ENCODE measurements around the gene MYL11. TPM values are rescaled to one million over a fixed set of nuclear protein-coding genes. Genes with fewer than 3 reads are reported as not detected.

Gene MYL11
- total RNA-seq, 1 donor from 2014 or later = 2.9 TPM

DNA sequence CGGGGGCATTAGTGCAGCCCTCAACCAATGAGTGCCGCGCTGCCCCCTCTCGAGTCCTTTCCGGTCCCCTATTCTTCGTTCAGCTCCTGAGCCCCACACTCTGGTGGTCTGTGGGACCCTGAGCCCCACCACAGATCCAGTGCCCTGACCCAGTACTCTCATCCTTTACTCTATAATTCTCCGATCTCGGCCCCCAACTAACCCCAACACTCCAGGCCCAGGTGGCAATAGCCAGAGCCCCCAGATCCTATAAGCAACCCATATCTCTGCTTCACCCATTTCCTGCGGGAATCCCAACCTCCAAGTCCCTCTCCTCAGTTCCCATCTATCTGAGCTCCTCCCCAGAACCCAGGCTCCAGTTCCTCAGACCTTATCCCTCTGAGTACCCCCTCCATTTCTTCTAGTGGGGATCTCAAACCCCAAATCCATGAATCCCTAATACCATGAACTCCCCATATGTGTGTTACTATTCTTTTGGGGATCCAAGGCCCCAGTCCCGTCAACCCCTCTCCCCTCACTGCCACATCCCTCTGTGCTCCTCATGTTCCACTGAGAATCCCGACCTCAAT is 3.3 kb upstream of the MYL11 start:
- no peak for DNase-seq (ENCODE audit: low spot score)

DNA sequence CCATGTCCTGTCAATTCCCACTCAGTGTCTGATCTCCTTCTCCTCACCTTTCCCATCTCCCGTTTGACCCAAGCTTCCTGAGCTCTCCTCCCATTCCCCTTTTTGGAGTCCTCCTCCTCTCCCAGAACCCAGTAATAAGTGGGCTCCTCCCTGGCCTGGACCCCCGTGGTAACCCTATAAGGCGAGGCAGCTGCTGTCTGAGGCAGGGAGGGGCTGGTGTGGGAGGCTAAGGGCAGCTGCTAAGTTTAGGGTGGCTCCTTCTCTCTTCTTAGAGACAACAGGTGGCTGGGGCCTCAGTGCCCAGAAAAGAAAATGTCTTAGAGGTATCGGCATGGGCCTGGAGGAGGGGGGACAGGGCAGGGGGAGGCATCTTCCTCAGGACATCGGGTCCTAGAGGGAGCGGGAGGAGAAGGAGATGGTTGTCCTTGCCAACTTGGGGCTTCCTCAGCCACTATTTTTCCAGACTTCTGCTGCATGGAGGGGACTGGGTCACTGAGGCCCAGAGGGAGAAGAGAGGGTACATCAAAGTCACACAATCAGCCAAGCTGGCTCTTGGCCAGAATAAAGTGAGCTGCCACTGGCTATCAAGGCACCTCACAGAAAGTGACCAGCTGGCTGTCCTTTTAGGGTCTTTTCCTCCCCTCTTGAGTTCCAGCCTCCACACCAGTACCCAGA is 2.4 kb upstream of the MYL11 start:
- DNase-seq (ENCODE audit: low spot score) = no peak

DNA sequence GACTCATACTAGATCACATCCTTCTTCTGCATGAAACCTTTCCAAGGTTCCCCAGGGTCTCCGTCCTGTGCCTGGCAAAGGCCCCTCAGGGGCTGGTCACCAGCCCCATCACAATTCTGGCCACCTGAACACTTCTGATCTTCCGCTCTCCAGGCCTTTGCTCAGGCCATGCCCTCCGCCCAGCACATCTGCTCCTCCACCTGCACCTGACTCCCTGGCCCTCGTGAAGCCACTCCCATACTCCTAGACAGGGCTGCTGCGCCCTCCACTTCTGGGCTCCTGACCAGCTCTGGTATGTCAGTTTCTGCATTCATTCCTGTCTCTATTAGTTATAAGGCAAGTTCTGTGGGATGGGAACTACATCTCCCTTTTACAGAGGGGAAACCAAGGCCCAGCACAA is 1.9 kb upstream of the MYL11 start:
- DNase-seq (ENCODE audit: low spot score) = no peak

DNA sequence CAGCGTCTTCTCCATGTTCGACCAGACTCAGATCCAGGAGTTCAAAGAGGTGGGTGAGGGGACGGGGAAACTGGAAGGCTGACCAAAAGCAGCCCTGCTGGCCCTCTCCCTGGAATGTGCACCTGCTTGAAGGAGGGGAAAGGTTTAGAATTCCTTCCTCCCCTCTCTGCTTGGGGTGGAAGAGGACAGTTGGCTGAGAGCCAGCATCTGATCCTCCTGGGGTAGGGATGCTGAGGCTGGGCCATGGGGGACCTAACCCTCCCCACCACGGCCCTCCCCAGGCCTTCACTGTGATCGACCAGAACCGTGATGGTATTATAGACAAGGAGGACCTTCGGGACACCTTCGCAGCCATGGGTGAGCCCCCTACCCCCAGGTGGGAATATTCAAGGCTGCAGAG is 1.3 kb downstream of the MYL11 start:
- DNase-seq (ENCODE audit: low spot score) = no peak

DNA sequence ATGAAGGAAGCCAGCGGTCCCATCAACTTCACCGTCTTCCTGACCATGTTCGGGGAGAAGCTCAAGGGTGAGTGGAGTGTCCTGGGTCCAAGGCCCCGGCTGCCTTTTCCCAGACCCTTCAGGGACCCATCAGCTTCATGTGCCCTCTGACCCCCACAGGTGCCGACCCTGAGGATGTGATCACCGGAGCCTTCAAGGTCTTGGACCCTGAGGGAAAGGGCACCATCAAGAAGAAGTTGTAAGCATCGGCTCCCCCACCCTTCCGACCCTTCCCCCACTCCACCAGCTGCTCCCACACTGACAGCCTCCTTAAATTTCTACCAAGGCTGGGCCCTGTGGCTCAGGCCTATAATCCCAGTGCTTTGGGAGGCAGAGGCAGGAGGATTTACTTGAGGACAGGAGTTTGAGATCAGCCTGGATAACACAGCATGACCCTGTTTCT is 1.9 kb downstream of the MYL11 start:
- DNase-seq (ENCODE audit: low spot score) = no peak

DNA sequence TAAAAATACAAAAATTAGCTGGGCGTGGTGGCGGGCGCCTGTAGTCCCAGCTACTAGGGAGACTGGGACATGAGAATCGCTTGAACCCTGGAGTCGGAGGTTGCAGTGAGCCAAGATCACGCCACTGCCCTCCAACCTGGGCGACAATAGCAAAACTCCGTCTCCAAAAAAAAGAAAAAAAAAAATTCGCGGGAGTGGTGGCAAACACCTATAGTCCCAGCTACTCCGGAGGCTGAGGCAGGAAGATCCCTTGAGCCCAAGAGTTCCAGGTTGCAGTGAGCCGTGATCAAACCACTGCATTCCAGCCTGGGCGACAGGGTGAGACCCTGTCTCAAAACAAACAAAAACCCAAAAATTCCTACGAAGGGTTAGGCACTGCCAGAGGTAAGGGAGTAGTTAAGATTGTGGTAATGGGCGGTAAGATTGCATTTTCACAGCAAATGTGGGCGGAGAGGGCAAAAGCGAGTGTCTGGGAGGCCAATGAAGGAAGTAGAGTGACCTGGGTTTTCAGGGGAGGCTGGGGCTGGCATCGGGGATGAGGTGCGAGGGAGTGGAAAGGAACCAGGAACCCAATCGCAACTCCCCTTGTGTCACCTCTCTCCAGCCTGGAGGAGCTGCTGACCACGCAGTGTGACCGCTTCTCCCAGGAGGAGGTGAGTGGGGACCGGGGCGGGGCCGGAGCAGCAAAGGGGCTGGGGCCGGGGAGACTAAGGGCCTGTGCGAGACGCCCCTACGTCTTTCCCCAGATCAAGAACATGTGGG is 2.6 kb downstream of the MYL11 start:
- DNase-seq (ENCODE audit: low spot score) = no peak

DNA sequence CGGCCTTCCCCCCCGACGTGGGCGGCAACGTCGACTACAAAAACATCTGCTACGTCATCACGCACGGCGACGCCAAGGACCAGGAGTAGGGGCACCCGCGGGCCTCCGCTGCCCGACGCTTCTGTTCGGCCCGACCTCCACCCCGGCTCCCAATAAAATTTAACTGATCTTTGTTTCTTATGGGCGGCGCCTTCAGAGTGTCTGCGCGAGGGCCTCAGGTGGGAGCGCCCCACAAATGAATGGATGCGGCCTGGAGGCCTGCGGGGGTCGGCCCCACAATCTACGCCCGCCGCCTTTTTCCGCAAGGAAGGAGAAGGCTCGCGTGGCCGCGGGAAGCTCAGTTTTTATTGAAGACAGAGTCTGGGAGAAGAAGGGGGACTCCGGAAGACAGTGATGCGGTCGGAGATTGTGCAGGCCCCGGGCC is 3.2 kb downstream of the MYL11 start:
- peak; percentile 95 for DNase-seq (ENCODE audit: low spot score)

DNA sequence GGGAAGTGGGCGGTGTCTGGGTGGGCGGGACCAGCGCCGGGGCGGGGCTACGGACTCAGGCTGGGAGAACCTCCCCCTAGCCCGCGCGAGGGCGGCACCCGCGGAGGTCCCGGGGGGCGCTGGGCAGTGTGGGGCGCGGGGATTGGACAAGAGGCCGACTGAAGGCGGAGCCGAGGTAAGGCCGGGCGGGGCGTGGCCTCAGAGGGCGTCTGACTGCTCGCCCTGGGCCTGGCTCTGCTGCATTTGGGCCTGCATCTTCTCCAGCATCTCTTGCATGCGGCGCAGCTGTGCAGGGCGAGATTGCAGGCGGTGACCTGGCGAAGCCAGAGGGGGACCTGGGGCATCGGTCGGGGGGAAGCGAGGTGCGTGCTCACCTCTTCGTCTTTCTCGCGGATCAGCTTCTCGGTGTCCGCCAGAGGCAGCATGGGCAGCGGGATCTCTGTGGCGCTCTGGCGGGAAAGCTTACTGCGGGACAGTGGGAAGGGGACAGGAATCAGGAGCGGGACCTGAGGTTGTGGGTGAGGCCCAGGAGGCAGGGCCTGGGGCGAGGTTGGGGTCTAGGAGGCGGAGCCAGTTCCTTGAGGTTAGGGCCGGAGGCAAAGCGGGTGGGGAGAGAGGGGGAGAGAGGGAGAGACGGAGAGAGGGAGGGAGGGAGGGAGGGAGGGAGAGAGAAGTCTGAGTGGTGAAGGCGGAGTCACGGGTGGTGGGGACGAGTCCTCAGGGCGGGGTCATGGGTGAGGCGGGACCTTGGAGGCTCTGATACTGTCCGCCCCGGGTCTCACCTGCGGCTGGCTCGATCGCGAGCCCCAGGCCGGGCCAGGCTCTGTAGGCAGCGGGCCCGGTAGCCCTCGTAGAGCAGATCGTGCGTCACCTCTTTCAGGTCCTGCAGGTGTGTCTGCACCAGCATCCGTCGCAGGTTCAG is 3.9 kb downstream of the MYL11 start:
- DNase-seq (ENCODE audit: low spot score) = peak; percentile 99

DNA sequence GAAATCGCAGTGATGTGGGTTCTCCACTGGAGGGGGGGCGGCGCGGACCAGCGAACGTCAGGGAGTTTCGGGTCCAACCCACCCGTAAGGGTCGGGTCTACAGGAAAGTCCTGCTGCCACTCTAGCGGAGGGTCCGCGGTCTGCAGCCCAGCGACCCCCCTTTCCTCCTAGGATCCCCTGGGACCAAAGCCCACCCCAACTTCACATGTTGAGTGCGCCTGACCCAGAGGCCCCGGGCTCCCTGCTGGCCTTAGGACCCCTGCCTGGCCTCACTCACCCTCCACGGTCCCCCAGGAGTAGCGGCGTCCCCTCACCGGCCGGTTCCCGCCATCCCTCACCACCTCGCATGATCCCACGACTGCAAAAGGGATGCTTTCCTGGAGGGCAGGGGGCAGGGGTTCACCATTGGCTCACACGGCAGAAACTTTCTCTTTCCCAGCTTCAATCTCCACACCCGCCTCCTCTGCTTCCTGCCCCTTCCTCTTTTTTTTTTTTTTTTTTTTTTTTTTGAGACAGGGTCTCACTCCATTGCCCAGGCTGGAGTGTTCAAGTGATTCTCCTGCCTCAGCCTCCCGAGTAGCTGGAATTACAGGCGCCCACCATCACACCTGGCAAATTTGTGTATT is 4.7 kb downstream of the MYL11 start:
- no peak for DNase-seq (ENCODE audit: low spot score)

DNA sequence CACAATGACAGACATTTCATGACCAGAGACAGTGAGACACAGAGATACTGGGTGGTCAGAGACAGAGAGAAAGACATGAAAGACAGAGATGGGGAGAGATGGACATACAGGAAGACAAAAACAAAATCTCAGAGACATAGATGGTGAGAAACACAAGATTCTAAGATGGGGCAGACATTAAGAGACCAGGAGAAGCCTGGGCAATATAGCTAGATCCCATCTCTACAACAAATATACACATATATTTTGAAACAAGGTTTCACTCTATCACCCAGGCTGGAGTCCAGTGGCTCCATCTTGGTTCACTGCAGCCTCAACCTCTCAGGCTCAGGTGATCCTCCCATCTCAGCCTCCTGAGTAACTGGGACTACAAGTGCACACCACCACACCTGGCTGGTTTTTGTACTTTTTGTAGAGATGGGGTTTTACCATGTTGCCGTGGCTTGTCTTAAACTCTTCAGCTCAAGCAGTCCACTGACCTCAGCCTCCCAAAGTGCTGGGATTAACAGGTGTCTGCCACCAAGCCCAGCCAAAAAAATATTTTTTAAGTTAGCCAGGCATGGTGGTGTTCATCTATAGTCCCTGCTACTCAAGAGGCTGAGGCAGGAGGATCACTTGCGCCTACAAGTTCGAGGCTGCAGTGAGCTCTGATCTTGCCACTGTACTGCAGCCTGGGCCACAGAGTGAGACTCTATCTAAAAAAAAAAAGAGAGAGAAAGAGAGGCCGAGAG is 5.6 kb downstream of the MYL11 start:
- no peak for DNase-seq (ENCODE audit: low spot score)

DNA sequence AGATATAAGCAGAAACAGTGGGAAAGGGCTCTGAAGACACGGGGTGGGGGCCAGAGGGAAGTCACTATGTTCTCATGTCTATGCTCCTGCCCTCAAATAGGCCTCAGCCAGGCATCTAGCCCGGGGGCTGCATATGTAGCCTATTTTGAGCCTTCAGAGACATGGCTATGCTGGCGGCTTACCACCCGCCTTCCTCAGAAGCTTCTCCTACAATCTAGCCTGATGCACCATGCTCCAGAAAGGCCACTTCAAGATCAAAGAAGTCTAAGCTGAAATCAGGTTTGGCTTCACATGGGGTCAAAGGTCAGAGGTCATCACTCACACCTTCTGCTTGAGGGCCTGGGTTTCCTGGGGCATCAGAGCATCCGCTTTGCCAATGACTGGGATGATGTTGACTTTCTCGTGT is 6.2 kb downstream of the MYL11 start:
- no peak for DNase-seq (ENCODE audit: low spot score)

DNA sequence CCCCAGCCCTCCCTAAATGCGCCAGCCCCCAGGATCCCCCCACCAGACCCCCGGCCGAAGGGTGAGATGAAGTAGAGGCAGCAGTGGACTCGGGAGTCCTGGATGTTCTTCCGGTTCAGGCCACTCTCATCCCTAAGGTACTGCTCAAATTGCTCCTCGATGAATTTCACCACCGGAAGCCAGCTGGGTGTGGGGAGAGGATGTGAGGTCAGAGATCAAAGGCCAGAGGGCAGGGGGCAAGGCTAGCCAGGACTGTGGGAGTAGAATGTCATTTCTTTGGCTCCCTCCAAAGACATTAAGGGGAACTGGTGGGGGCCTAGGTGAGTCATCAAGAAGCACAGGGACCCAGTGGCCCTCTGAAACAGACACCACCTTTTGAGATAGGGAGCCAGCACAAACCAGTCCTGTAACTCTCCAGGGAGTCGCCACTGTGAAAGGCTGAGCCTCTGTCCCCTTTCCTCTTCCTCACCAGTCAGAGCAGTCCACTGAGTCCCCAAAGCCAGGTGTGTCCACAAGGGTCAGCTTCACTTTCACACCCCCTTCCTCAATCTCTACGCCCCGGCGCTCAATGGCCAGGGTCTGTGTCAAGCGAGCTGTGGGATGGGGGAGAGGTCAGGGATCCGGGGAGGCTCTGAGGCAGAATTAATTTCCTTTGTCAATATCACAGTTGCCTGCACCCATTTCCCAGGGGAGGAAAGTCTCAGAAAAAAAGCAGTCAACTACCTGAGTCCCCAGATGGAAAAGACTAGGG is 6.9 kb downstream of the MYL11 start:
- DNase-seq (ENCODE audit: low spot score) = no peak

DNA sequence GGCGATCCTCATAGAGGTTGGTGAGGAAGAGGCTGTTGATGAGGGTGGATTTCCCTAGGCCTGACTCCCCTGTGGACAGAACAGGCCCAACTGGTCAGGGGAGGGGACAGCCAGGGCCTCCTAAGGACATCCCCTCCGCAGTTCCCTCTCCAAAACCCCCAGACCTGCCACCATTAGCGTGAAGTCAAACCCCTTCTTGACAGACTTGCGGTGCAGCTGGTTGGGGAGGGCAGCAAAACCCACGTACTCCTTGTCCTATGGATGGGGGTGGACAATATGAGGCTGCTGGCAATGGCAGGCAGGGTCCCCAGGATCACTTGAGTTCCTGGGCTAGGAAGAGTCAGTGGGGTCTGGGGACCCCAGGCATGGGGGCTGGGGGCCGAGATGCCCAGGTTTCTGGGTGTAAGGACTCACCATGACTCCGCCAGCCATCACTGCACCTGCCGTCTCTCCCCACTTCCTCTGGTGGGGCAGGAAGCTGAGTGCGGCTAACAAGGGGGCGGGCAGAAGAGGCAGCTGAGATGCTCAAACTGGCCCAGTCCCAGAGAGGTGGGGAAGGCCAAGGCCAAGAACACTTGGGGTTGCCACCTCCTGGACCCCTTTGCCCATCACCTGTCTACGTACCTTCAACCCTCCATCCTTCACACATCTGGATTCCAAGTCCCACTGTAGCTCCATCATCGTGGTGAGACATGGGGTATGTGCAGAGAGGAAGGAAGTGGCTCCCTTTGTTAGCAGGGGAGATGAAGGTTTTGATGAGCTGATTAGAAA is 7.7 kb downstream of the MYL11 start, which contains the start of gene SEPTIN1:
SEPTIN1 (minus strand) TSS at position 451 of the 771 bp plus-strand sequence; CDS start at position 432, 19 bp downstream.
- no peak for DNase-seq (ENCODE audit: low spot score)

DNA sequence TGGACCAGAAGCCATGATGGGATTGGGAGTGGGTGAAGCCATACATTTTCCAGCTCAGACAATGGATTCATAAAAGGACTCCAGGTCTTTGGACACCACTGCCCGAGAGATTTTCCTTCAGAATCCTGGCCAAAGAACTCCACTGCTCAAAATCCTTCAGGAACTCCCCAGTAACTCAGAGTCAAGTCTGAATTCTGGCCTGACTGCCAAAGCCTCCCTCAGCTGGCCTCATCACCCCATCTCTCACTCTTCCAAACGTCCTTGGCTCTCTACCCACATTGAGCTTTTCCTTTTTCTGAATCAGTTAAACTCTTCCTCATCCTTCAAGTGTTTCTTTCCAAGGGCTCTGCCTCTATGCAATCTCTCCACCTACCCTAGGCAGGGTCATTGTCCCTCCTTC is 8.9 kb downstream of the MYL11 start:
- DNase-seq (ENCODE audit: low spot score) = no peak

DNA sequence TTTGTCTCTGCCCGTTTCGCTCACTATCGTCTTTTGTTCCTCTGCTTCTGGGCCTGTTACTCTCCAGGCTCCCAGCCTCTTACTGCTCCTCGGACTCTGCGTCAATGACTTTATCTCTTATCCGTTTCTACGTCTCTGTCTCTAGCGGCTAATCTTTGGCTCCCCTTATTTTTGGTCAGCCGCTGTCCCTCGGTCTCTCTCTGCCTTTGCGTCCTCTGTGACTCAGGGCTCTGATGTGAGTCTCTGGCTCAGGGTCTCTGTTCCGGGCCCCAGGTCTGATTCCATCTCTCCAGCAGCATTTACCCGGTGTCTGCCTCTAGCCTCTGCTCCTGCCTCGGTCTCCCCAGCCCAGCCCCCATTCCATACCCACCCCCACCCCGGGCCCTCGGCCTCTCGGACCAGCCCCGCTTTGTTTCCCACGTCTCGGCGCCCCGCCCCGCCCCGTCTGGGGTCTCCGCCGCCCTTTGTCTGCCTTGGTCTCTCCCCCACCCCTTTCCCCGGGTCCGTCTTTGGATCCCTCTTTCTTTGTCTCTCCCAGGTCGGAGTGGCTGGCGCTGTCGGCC is 20.1 kb downstream of the MYL11 start:
- DNase-seq (ENCODE audit: low spot score) = no peak

DNA sequence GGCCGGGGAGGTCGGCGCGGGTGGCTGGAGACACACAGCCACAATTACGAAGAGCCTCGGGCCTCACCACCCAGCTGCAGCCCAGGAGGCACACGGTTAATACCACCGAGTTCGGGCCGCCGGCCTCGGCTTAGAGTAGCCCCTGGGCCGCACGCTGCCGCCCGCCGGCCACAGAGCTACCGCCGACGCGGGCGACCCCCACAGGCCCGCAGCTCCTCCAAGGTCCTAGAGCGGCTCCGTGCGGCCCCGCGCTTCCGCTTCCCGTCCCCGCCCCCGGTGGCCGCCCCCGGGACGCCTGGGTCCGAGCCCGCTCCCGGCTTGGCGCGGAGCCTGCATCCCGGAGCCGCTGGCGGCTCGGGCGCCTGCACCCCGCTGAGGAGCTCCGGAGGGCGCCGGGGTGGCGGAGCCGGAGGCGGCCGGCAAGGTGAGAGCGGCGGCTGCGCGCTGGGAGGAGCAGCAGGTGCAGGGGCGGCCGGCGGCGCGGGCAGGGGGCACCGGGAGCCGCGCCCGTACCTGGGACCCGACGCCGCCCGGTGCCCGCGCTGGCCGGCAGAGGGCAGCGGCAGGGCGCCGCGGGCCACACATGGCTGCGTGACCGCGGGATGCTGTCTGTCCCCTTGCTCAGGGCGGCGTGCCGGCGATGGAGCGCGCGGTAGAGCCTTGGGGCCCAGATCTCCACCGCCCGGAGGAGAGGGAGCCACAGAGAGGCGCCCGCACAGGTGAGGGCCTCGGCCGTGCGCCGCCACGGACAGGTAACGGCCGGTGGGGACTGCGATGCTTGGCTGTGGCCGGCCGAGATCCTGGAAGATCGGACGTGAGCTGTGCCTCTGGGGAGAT is 20.8 kb downstream of the MYL11 start, which contains the start of gene ZNF48:
ZNF48 (plus strand) TSS at position 266 of the 837 bp plus-strand sequence; CDS start at position 641, 375 bp downstream.
- DNase-seq (ENCODE audit: low spot score) = peak; percentile 86

DNA sequence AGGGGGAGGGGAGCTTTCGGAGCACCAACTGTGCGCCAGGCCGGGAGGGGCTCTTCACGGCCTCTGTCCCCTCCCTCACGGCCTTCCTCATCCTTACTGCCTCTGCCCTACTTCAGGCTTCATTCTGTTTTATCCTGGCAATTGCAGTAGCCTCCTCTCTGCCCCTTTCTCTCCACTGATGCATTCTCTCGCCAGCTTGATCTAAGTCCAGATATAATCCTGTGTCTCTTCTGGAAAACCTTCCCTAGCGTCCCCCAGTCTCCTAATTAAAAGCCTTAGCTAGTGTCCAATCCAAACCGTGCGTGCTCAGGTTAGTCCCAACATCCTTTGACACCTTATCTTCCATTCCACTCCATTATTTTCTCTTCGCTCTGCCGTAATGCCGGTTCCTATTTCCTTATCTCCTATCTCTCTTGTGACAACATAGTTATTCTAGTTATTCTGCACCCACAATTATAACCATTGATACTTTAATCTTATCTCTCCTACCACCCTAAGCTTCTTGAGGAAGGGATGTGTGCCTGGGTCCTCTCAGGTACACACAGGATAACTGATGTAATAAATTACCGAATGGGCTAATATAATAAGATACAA is 21.5 kb downstream of the MYL11 start:
- no peak for DNase-seq (ENCODE audit: low spot score)

Measured in ureter (tissue), 1 donor.